ENCODE results near the gene RAD18. TPM values are rescaled to one million over a fixed set of nuclear protein-coding genes. Genes with fewer than 3 reads are reported as not detected.

Gene RAD18
- total and polyA plus RNA-seq, 2 experiments from 2014 or later, result 6.0 to 6.5 TPM

- Histone ChIP-seq H3K27me3 (no peaks in the 10 kb centered on the region), H3K4me2 (no peak overlapping the region), H3K36me3 (replicated peaks; ENCODE audit: insufficient read depth, low read depth) (no peaks in the 10 kb centered on the region), H3K9me3 (ENCODE audit: low read depth) (no peaks in the 10 kb centered on the region), H4K20me1 (ENCODE audit: insufficient read depth, poor library complexity, severe bottlenecking) (no peaks in the 10 kb centered on the region), H3K4me3 (no peak overlapping the region), H2AFZ (no peak overlapping the region), H3K4me1 (ENCODE audit: insufficient read depth) (peaks cover 4% of the 10 kb centered on the region), H3K79me2 (no peaks in the 10 kb centered on the region), H3K9me2 (replicated peaks; ENCODE audit: insufficient read depth) (no peaks in the 10 kb centered on the region), H3K27ac (no peak overlapping the region)
- TF ChIP-seq EZH2phosphoT487 (IDR thresholded peaks at IDR 0.05; ENCODE audit: low read depth, severe bottlenecking, unreplicated experiment), result no peak
- TF ChIP-seq CTCF (IDR thresholded peaks at IDR 0.05; ENCODE audit: poor library complexity), result no peak
- TF ChIP-seq EZH2 (IDR thresholded peaks at IDR 0.05; ENCODE audit: borderline replicate concordance), result no peak
- DNase-seq (ENCODE audit: low spot score), result no peak
- 99% methylated on average over 5 of the region's 5 CpGs for WGBS (ENCODE audit: low lambda C conversion rate, missing lambda C conversion rate)
These were observed 110.8 kb downstream of the RAD18 start for GRCh38 chr3:8852511-8852910.

- Histone ChIP-seq H3K79me2 (no peaks in the 10 kb centered on the region), H3K9me2 (replicated peaks; ENCODE audit: insufficient read depth) (no peaks in the 10 kb centered on the region), H4K20me1 (ENCODE audit: insufficient read depth, poor library complexity, severe bottlenecking) (no peaks in the 10 kb centered on the region), H3K4me1 (ENCODE audit: insufficient read depth) (peaks cover 4% of the 10 kb centered on the region), H3K27ac (no peak overlapping the region), H3K4me3 (no peak overlapping the region), H3K9me3 (ENCODE audit: low read depth) (no peaks in the 10 kb centered on the region), H2AFZ (no peak overlapping the region), H3K36me3 (replicated peaks; ENCODE audit: insufficient read depth, low read depth) (no peaks in the 10 kb centered on the region), H3K4me2 (no peak overlapping the region), H3K27me3 (no peaks in the 10 kb centered on the region)
- TF ChIP-seq CTCF (IDR thresholded peaks at IDR 0.05; ENCODE audit: poor library complexity) (no peak), EZH2 (IDR thresholded peaks at IDR 0.05; ENCODE audit: borderline replicate concordance) (no peak)
- 45% methylated on average over 4 of the region's 4 CpGs for WGBS (ENCODE audit: low lambda C conversion rate, missing lambda C conversion rate)
- DNase-seq (ENCODE audit: low spot score), result peak; percentile 26
These were observed 111.6 kb downstream of the RAD18 start for GRCh38 chr3:8851703-8852102.

- 79% methylated on average over 5 of the region's 5 CpGs for WGBS (ENCODE audit: low lambda C conversion rate, missing lambda C conversion rate)
- H3K4me2 ChIP-seq, result no peak overlapping the region
- H4K20me1 ChIP-seq (ENCODE audit: insufficient read depth, poor library complexity, severe bottlenecking), result no peaks in the 10 kb centered on the region
These were observed 114.6 kb downstream of the RAD18 start for GRCh38 chr3:8848696-8849131.

More at GRCh38 chr3:8848696-8849131, 114.6 kb downstream of the RAD18 start:
- Histone ChIP-seq H3K9me2 (replicated peaks; ENCODE audit: insufficient read depth) (no peaks in the 10 kb centered on the region), H3K79me2 (no peaks in the 10 kb centered on the region), H3K4me1 (ENCODE audit: insufficient read depth) (peaks cover 4% of the 10 kb centered on the region), H3K27ac (peak overlapping the region; percentile 28), H2AFZ (no peak overlapping the region), H3K4me3 (no peak overlapping the region), H3K36me3 (replicated peaks; ENCODE audit: insufficient read depth, low read depth) (no peaks in the 10 kb centered on the region), H3K27me3 (no peaks in the 10 kb centered on the region), H3K9me3 (ENCODE audit: low read depth) (no peaks in the 10 kb centered on the region)
- no peak for DNase-seq (ENCODE audit: low spot score)
- TF ChIP-seq CTCF (IDR thresholded peaks at IDR 0.05; ENCODE audit: poor library complexity) (no peak), EZH2 (IDR thresholded peaks at IDR 0.05; ENCODE audit: borderline replicate concordance) (no peak), EZH2phosphoT487 (IDR thresholded peaks at IDR 0.05; ENCODE audit: low read depth, severe bottlenecking, unreplicated experiment) (no peak)

Data from hepatocyte (in vitro differentiated cells).